Activated naive CD4-positive, alpha-beta T cell treated with anti-CD3 and anti-CD28 coated beads for 36 hours (primary cell): ENCODE results near the gene GNL3. TPM values are rescaled to one million over a fixed set of nuclear protein-coding genes. Genes with fewer than 3 reads are reported as not detected.

Source experiments
- CTCF ChIA-PET: fragments of 350-600 bp; sonication (Branson Sonifier 250); formaldehyde crosslinking; loops from one replicate; lab custom pipeline; 2021; ENCODE audit warnings: antibody characterized with exemption; lab: Charles Lee
- DNase-seq: peaks from one replicate; pipeline ENCODE4 v3.0.0-alpha.2; 2020
- H3K27ac Mint-ChIP-seq: one replicate; pipeline ENCODE4 v1.8.0; 2021; ENCODE audit warnings: mild to moderate bottlenecking, mixed read lengths
- H3K27me3 Mint-ChIP-seq: one replicate; pipeline ENCODE4 v1.8.0; 2021; ENCODE audit warnings: low read depth, mixed read lengths
- H3K36me3 Mint-ChIP-seq: one replicate; pipeline ENCODE4 v1.8.0; 2021; ENCODE audit warnings: low read depth, mixed read lengths
- H3K4me1 Mint-ChIP-seq: one replicate; pipeline ENCODE4 v1.8.0; 2021; ENCODE audit warnings: low read depth, mixed read lengths
- H3K4me3 Mint-ChIP-seq: one replicate; pipeline ENCODE4 v1.8.0; 2021; ENCODE audit warnings: mild to moderate bottlenecking, moderate library complexity, mixed read lengths
- H3K9me3 Mint-ChIP-seq: one replicate; pipeline ENCODE4 v1.8.0; 2021; ENCODE audit warnings: mixed read lengths
- intact Hi-C: fragments of 100-400 bp; cut with micrococcal nuclease; formaldehyde crosslinking; loops from one replicate; pipeline ENCODE4 v1.15.1; 2023
- total RNA-seq, 2 experiments: library from RNA; stranded (reverse); gene quantifications; one replicate each; pipeline ENCODE4 v1.2.3, GENCODE V29; 2021

The GNL3 gene
- total RNA-seq, 2 experiments from 2014 or later = 195 to 197 TPM

DNA sequence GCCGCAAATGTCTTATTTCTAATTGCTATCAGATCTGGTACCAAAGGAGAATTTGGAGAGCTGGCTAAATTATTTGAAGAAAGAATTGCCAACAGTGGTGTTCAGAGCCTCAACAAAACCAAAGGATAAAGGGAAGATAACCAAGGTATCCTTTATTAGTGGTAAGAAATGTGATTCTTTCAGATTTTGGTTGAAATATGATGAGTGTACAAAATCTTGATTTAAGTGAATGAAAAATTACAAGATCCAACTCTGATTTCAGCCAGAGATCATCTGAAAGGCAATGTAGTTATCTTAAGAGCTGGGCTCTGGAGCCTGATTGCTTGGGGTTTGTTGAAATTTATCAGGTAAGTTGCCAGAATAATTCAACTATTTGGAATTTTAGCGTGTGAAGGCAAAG lies 4.7 kb downstream of the GNL3 start:
- H3K9me3 Mint-ChIP-seq = no peaks in the 10 kb centered on the region
- H3K4me1 Mint-ChIP-seq = peaks cover 64% of the 10 kb centered on the region
- peak overlapping the region; percentile 91 for H3K27ac Mint-ChIP-seq
- peaks cover 81% of the 10 kb centered on the region for H3K36me3 Mint-ChIP-seq
- intact Hi-C loops = no loop called here
- DNase-seq = no peak
- H3K27me3 Mint-ChIP-seq = no peaks in the 10 kb centered on the region
- CTCF ChIA-PET = no interaction called here
- H3K4me3 Mint-ChIP-seq = no peak overlapping the region

DNA sequence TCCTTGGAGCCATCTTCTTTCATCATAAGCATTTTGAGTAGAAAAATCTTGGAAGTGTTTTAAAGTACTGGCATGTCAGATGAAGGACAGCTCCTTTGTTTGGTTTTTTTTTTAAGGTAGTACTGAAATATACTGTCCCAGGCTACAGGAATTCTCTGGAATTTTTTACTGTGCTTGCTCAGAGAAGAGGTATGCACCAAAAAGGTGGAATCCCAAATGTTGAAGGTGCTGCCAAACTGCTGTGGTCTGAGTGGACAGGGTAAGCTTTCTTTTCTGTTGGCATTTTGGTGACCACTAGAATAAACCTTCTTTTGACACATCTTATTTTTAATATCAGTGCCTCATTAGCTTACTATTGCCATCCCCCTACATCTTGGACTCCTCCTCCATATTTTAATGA lies 7.2 kb downstream of the GNL3 start:
- Mint-ChIP-seq H3K9me3 (no peaks in the 10 kb centered on the region), H3K4me3 (no peak overlapping the region), H3K36me3 (peaks cover 72% of the 10 kb centered on the region), H3K27me3 (no peaks in the 10 kb centered on the region), H3K4me1 (peaks cover 74% of the 10 kb centered on the region), H3K27ac (peak overlapping the region; percentile 68)
- intact Hi-C loops = no loop called here
- DNase-seq = no peak
- CTCF ChIA-PET = interaction anchor here (1.2 to 1.6 kb wide), 2 partner anchors 9 to 21 kb away, joined by 3 read pairs; no protein-coding TSS in a partner anchor

DNA sequence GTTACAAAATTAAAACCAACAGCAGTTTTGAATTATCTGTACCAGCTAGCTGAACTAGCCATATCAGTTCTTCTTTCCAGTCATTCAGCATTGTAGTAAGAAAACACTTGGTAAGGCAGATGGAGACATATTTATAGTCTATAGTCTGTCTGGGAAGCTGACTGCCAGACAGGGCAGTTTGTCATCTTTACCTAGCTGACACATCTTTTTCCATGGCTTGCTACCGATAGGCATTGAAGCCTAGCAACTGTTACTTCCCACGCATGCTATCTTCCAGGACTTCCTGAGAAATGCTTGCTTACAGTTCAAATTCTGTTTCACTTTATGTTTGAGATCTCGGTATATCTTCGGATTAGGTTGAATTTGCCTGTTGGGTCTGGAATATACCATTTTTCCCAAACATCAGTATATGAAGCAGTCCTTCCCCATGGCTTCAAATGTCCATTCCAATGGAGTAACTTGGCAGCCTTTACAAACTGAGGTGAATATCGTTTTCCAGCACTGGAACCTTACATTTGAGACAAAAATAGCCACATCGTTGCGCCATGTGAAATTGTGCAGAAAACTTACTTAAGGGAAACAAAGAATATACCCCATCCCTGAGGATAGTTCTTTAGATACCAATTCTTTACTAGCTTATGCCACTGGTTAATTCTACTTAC lies 8.8 kb downstream of the GNL3 start:
- CTCF ChIA-PET = interaction anchor here (0.8 kb wide), 1 partner anchor 67 kb away, joined by 4 read pairs; no protein-coding TSS in a partner anchor
- H3K27me3 Mint-ChIP-seq = no peaks in the 10 kb centered on the region
- intact Hi-C loops = loop anchor here (1.0 kb wide), 1 partner anchor 11 kb away; the partner anchor contains the start of gene GLT8D1
- peak overlapping the region; percentile 44 for H3K27ac Mint-ChIP-seq
- H3K4me3 Mint-ChIP-seq = no peak overlapping the region
- no peak for DNase-seq
- peaks cover 59% of the 10 kb centered on the region for H3K36me3 Mint-ChIP-seq
- H3K9me3 Mint-ChIP-seq = no peaks in the 10 kb centered on the region
- H3K4me1 Mint-ChIP-seq = peaks cover 62% of the 10 kb centered on the region

DNA sequence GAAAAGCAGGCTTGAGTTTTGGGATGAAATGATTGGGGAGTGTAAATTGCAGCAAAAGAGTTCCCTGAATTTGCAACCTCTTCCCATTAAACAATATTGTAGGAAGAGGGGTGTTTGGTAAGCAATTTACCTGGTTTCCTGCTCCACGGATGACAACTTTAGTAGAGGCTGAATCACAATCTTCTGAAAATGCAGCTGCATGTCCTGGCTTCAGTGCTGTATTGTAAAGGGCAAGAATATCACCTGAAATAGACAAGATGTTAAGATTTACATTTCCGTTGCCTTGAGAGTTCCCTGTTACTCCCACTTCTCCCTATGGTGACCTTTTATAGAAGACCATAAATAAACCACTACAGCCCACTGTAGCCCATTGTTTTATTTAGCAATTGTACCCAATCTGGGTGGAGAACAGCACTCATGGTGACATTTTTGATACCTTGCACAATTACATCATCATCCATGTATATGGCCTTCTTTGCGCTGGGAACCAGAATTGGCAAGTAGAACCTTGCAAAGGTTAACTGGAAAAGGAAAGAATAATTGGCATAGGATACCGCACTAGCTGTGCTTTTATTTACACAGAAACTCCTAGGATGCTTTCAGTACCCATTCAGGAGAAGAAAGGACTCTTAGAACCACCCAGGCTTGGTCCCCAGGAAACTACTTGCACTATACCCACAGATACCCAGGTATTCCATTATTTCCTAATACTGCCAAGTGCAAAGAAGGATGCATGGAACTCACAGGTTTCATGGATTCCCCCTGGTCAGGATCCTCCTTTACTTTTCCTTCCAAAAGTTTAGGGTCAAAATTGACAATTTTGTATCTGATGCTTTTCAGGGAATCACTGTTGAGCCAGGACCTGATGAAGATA lies 10.2 kb downstream of the GNL3 start:
- H3K4me1 Mint-ChIP-seq = peaks cover 51% of the 10 kb centered on the region
- no peaks in the 10 kb centered on the region for H3K9me3 Mint-ChIP-seq
- DNase-seq = no peak
- intact Hi-C loops = loop anchor here (1.0 kb wide), 2 partner anchors 9 to 10 kb away; partner anchors contain the start of genes GLT8D1 and GNL3
- H3K27ac Mint-ChIP-seq = peak overlapping the region; percentile 81
- peaks cover 46% of the 10 kb centered on the region for H3K36me3 Mint-ChIP-seq
- H3K27me3 Mint-ChIP-seq = no peaks in the 10 kb centered on the region
- no peak overlapping the region for H3K4me3 Mint-ChIP-seq
- CTCF ChIA-PET = no interaction called here

DNA sequence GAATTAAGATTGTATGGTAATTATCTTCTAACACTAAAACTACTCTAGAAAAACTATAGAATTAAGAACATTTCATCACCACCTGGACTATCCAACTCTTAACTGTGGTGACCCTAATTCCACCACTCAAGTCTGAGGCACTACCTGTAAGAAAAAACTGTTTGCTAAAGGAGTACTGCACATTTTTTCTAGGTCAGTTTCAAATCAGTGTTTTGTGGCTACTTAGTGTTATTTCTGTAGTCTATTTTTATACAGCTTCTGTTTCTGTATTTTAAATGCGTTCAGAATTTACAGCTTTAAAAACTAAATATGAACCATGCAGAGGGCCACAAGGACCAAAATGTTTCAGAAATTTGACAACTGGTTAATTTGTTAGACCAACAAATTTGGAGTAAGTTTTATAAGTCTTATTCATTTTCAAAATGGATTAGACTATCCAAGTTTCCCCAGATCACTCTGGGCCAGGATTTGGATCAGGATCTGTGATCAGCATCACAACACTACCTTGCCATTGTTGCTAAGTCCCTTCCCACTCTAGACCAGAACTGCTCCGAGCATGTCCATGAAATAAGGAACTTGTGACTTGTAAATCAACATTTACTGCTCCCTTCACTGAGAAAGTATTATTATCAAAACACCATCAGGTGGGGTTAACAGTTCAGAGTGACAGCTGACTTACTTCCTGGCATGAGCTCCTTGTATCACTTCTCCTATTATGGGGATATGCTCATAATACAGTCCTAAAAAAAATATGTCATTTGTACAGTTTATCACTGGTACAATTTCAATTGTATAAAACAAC lies 11.2 kb downstream of the GNL3 start:
- H3K36me3 Mint-ChIP-seq = peaks cover 39% of the 10 kb centered on the region
- H3K4me1 Mint-ChIP-seq = peaks cover 48% of the 10 kb centered on the region
- DNase-seq = no peak
- H3K27me3 Mint-ChIP-seq = no peaks in the 10 kb centered on the region
- CTCF ChIA-PET = no interaction called here
- H3K27ac Mint-ChIP-seq = peak overlapping the region; percentile 81
- H3K9me3 Mint-ChIP-seq = no peaks in the 10 kb centered on the region
- intact Hi-C loops = loop anchor here (1.0 kb wide), 1 partner anchor 11 kb away; the partner anchor contains the start of gene GNL3
- no peak overlapping the region for H3K4me3 Mint-ChIP-seq

DNA sequence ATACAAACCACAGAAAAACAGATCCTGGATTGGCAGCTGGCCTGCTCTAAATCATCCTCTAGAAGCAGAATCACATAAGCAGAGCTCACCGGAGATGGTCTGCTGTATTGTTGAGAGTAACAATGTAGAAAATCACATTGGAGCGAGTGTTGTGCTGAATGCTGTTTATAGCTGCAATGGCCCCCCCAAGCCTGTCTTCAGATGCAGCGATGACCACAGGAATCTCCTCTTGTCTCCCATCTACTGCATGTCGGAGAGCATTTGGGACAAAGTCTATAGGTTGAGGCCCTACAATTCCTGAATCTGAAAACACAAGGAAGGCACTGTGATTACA lies 11.8 kb downstream of the GNL3 start:
- no peak overlapping the region for H3K4me3 Mint-ChIP-seq
- H3K9me3 Mint-ChIP-seq = no peaks in the 10 kb centered on the region
- H3K4me1 Mint-ChIP-seq = peaks cover 47% of the 10 kb centered on the region
- H3K36me3 Mint-ChIP-seq = peaks cover 37% of the 10 kb centered on the region
- DNase-seq = no peak
- intact Hi-C loops = no loop called here
- peak overlapping the region; percentile 81 for H3K27ac Mint-ChIP-seq
- CTCF ChIA-PET = no interaction called here
- no peaks in the 10 kb centered on the region for H3K27me3 Mint-ChIP-seq

DNA sequence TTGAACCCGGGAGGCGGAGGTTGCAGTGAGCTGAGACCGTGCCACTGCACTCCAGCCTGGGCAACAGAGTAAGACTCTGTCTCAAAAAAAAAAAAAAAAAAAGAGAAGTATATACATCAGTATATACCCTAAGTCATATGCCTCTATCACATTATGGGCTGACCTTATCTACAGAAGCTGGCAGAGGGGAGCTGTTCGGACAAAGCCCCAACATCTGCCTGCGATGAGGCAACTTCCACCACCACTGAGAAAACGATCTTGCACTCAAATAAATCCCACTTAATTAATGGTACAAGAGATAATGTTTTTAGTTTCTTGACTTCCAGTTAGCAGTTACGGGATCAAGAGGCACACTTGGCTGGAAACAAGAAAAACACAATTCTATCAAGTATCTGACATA lies 17.5 kb downstream of the GNL3 start:
- Mint-ChIP-seq H3K27ac (no peak overlapping the region), H3K4me3 (no peak overlapping the region), H3K27me3 (no peaks in the 10 kb centered on the region), H3K36me3 (peaks cover 8% of the 10 kb centered on the region), H3K9me3 (no peaks in the 10 kb centered on the region), H3K4me1 (peaks cover 27% of the 10 kb centered on the region)
- intact Hi-C loops = no loop called here
- CTCF ChIA-PET = interaction anchor here (1.3 kb wide), 1 partner anchor 17 kb away, joined by 3 read pairs; no protein-coding TSS in a partner anchor
- DNase-seq = no peak

DNA sequence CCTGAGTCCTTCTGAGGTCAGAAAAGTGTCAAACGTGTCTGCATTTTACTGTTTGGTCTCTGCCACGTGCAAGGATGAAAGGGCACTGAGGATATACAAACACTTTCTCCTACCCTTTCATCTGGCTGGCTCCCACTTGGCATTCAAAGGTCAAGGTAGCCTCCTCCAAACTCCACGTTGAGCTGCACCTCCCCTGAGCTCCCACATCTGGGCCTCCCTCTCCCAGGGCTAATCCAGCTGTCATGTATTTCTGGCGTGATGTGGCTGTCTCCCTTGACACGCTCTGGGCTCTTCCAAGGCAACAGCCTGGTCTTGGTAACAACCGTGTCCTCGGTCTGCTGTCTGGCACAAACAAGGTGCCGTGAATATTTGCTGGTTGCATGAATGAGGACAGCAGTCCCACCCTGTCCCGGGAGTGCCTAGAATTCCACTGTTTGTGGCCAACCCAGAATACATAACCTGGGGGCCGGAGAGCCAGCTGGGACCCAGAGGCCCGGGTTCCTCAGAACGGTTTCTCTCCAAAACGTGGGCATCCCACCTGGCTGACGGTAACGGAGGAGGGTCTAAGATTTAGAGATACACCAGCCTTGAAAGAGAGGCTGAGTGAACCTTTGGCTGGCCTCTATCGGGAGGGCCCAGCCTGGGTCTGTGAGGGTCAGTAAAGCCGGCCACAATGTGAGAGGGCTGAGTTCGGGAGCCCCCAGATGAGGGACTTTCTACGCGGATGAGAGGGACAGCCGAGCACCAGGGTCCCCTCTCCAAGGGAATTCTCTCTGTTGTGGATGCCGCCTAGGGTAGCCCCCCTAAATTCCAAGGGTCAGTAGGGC lies 19.0 kb downstream of the GNL3 start:
- CTCF ChIA-PET = interaction anchor here (0.6 kb wide), 1 partner anchor 190 kb away, joined by 4 read pairs; no protein-coding TSS in a partner anchor
- H3K36me3 Mint-ChIP-seq = peaks cover 8% of the 10 kb centered on the region

DNA sequence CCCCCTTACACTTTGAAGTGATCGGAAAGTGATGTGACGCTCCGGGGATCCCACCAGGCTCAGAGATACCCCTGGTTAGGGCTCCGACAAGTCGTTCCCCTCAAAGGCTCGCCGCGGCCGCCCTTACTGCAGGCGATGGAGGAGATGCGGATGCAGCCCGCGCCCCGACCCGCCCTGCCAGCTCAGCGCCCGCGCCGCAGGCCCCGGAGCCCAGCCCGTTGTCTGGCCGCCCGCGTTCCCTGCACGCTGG lies 19.5 kb downstream of the GNL3 start:
- H3K4me1 Mint-ChIP-seq = peaks cover 31% of the 10 kb centered on the region
- no peaks in the 10 kb centered on the region for H3K9me3 Mint-ChIP-seq
- H3K27ac Mint-ChIP-seq = peak overlapping the region; percentile 87
- no peaks in the 10 kb centered on the region for H3K27me3 Mint-ChIP-seq
- CTCF ChIA-PET = interaction anchor here (0.6 kb wide), 1 partner anchor 190 kb away, joined by 4 read pairs; no protein-coding TSS in a partner anchor
- no peak for DNase-seq
- intact Hi-C loops = loop anchor here (1.0 kb wide), 2 partner anchors 10 to 20 kb away; partner anchors contain the start of gene PBRM1
- H3K4me3 Mint-ChIP-seq = peak overlapping the region; percentile 94
- H3K36me3 Mint-ChIP-seq = peaks cover 8% of the 10 kb centered on the region

More for the DNA sequence above, 19.0 kb downstream of the GNL3 start:
- DNase-seq = peak; percentile 29
- Mint-ChIP-seq H3K4me1 (peaks cover 27% of the 10 kb centered on the region), H3K27ac (peak overlapping the region; percentile 87), H3K9me3 (no peaks in the 10 kb centered on the region), H3K27me3 (no peaks in the 10 kb centered on the region), H3K4me3 (peak overlapping the region; percentile 94)
- intact Hi-C loops = loop anchor here (1.0 kb wide), 2 partner anchors 10 to 20 kb away; partner anchors contain the start of gene PBRM1

DNA sequence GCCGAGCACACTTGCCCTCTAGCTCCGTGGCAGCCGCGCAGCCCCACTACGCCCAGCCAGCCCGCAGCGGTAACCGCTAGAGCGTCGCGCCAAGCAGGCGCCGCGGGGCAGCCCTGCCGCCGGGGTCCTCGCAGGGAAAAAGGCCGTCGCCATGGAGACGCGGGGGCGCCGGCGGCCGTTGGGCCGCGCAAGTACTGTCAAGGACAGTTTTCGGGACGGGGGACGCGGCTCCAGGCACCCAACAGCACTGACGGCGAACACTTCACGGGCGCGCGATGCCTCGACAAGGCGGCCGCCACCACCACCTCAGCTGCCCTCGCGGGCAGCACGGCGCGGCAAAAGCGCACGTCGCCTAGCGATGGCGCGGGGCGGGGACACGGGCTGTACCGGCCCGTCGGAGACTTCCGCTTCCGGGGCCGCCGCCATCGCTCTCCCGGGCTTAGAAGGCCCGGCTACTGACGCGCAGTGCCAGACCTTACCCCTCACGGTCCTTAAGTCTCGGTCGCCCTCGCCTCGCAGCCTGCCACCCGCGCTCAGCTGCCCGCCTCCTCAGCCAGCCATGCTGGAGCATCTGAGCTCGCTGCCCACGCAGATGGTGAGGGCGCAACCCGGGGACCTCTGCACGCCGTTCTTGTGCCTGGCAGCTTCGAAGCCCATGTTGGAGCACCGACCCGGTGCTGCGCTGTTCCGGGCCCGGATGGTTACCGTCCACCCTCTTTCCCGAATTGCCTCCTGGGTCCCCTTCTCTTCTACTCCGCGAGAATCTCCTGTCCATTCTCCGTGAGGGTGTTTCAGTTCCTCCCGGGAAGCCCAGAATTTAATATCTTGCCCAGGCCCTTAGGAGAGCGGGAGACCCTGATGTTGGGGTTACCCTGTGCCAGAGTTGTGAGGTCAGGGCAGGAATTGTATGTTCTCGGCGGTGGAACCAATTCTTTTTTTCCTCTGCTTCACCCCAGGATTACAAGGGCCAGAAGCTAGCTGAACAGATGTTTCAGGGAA lies 20.2 kb downstream of the GNL3 start, which contains the start of the genes GLT8D1 and SPCS1:
GLT8D1 (minus strand) TSS at position 104 of the 999 bp plus-strand sequence. CDS start 5,331 bp downstream, outside the sequence.
SPCS1 (plus strand) TSS at position 419 of the 999 bp plus-strand sequence; CDS start at position 560, 141 bp downstream.
- CTCF ChIA-PET = interaction anchor here (0.6 kb wide), 1 partner anchor 189 kb away, joined by 4 read pairs; no protein-coding TSS in a partner anchor
- peaks cover 8% of the 10 kb centered on the region for H3K36me3 Mint-ChIP-seq
- DNase-seq = peak; percentile 84
- no peaks in the 10 kb centered on the region for H3K27me3 Mint-ChIP-seq
- peaks cover 31% of the 10 kb centered on the region for H3K4me1 Mint-ChIP-seq
- peak within 1 kb of the TSS; percentile 88 for H3K27ac Mint-ChIP-seq
- H3K9me3 Mint-ChIP-seq = no peaks in the 10 kb centered on the region
- H3K4me3 Mint-ChIP-seq = peak within 1 kb of the TSS; percentile 94
- intact Hi-C loops = loop anchor here (1.0 kb wide), 5 partner anchors 11 to 340 kb away; partner anchors contain the start of genes PBRM1, SFMBT1 and UQCC5
